GM21723 (cell line): ENCODE data around the gene GUCA2B.

ENCODE experiments used
- ATAC-seq: cut with Tn5 transposase; IDR thresholded peaks from one replicate; pipeline ENCODE4 v1.9.1; 2021; ENCODE audit warnings: mild to moderate bottlenecking, moderate library complexity; ENCODE audit not compliant: unreplicated experiment

The GUCA2B gene

GRCh38 chr1:42142894-42143675, 10.1 kb upstream of the GUCA2B start:
- no peak for ATAC-seq

DNA sequence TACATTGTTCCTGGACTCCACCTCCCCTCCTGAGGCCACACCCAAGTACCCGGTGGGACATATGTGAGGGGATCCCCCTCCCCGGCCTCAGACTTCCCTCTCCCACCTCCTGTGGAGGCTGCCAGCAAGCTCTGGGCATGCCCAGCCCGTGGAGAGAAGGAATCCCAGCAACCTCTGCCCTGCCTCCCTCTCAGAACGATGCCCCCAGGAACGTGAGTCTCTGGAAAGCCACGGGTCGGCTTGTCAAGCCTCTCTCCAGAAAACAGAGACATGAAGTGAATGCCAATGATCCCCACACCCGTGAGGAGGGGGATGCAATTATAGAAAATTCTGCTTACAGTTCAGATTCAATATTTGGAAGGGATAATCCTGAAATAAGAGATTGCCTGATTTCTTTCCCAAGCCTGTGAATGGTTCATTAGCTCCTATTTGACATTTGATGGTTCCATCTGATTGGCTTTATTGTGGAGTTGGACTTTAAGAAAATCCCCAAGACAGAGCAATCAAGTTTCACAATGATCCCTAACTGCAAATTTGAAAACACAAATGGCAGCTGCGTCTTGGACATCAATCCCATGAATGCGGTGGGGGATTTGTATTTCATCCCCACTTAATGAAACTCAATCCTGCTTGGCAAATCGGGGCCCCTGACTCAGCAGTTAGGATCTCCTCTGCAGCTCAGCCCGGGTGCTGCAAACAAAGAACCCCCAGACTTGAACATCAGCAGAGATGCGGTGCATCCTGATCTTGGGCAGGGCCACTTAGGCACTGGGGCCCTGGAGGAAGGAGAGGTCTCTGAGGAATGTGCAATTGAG, 9.1 kb upstream of the GUCA2B start:
- no peak for ATAC-seq

DNA sequence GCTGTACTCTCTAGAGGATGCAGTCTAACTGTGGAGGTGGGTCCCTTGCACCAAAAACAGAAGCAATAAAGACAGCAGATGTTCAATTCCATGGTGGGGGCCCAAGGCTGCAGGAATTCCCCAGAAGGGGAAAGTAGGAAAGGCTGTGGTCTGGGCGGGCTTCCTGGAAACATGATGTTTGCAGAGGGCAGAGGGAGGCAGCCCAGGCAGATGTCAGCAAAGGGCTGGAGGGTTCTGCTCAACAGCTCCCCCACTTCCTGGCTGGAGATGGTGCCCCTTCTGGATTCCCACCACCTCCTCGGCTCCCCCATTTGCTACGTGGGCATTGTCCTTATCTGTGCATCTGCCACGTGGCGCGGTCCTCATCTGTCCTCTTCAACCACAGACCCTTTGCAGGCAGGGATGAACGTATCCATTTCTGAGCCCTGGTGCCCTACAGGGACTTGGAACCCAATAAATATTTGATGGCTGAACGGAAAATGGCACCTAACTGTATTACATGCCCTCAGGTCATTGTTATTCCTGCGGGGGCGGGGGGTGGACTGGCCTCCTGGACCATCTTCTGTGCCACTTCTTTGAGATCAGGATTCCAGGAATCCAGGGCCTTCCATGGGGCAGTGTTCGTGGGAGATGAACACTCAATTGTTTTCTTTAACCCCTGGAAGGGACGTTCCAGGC, 8.4 kb upstream of the GUCA2B start:
- ATAC-seq = no peak

DNA sequence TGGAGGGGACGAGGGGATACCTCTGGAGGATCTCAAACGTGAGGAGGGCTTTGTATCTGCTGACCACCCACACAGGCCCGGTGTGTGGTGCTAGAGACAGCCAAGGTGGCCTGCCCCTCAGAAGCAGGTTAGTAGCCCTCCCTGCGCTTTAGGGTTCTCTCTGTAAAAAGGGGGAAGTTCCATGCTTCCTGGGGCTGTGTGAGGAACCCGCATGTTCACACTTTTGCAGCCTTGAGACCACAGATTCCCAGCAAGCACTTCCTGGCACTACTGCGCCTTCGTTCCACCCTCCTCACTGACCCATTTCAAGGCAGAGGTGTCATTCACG, 7.9 kb upstream of the GUCA2B start:
- no peak for ATAC-seq

- ATAC-seq = no peak
These were observed 7.2 kb upstream of the GUCA2B start for GRCh38 chr1:42145764-42146625.

- ATAC-seq = no peak
These were observed 6.4 kb upstream of the GUCA2B start for GRCh38 chr1:42146626-42147320.

DNA sequence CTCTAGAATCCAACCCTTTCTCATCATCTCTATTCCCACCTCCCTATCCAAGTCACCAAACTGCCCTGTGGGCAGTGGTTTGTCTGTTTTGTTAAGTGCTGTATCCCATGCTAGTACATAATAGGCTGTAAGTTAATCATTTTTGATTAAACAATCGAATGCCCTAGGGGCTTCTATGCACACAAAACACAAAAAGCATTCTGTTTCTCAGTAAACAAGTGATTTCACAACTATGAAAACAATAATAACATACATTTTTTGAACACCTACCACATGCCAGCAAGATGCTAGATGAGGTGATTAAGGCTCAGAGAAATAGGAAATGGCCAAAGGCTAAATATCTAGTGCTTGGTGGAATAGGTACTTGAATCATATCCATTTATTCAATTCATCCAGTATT, 5.0 kb upstream of the GUCA2B start:
- ATAC-seq = no peak

GRCh38 chr1:42150651-42151050, 2.6 kb upstream of the GUCA2B start:
- no peak for ATAC-seq

DNA sequence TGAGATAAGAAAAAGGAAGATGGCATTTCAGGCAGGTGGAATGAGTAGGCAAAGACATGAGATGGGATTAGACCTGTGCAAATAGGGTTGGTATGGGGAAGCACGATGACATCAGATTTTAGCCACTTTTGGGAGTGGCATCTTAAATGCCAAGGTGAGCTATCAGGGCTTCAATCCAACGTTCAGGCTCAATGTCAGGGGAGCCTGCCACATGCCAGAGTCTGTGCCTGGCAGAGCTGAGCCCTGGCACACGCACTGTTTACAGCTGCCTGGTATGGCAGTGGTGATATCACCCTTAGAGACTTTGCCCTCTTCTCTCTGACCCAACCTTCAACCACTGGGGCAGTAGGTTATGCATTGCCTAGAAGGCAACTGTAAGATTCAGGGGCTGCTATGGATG, 1.1 kb upstream of the GUCA2B start:
- ATAC-seq = no peak

- no peak for ATAC-seq
These were observed 414 bp downstream of the GUCA2B start for GRCh38 chr1:42153624-42154023.

DNA sequence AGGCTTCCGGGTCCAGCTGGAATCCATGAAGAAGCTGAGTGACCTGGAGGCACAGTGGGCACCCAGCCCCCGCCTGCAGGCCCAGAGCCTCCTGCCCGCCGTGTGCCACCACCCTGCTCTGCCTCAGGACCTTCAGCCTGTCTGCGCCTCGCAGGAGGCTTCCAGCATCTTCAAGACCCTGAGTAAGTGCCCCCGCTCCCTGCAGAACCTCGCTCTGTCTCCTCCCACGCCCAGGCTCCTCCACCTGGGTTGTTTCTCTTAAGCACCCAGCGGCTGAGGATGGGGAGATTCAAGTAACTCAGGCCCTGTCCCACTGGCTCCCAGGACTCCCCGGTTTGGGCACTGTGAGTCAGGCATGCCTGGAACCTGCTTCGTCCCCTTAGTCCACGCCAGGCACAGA, 1.5 kb downstream of the GUCA2B start:
- no peak for ATAC-seq

GRCh38 chr1:42155362-42155761, 2.2 kb downstream of the GUCA2B start:
- no peak for ATAC-seq

- ATAC-seq = no peak
These were observed 4.5 kb downstream of the GUCA2B start for GRCh38 chr1:42157667-42158066.

DNA sequence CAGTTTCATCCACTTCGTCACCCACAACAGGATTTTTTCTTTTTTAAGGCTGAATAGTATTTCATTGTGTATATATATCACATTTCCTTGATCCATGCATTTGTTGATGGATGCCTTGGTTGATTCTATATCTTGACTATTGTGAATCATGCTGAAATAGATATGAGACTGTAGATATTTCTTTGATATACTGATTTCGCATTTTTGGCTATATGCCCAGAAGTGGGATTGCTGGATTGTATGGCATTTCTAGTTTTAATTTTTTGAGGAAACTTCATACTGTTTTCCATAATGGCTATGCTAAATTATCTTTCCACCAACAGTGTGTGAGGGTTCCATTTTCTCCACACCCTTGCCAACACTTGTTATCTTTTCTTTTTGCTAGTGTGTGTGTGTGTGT, 5.0 kb downstream of the GUCA2B start:
- no peak for ATAC-seq

GRCh38 chr1:42162181-42162580, 9.0 kb downstream of the GUCA2B start:
- ATAC-seq = no peak

DNA sequence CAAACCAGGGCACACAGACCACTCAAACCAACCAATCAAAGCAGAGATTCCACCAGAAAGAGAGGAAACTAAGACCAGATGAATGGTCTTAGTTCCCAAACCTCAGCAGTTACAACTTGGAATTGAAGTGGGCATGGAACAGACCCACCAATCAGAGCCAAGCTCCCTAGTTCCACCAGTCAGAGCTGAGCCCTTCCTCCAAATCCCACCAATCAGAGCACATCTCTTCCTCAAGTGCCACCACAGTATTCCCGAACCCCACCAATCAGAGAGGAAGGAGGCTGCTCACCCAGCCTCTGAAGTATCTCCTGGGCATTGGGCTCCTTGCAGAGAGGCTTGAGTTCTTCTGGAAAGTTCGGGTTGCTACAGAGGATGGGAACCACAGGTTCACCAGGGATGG, 9.9 kb downstream of the GUCA2B start:
- no peak for ATAC-seq

GRCh38 chr1:42163536-42164503, 10.6 kb downstream of the GUCA2B start:
- no peak for ATAC-seq

GRCh38 chr1:42164551-42165420, 11.6 kb downstream of the GUCA2B start, which contains the start of gene GUCA2A:
Gene GUCA2A, minus strand, starts transcription at chr1:42164745. Its CDS starts 33 bp downstream, at chr1:42164712.
- no peak for ATAC-seq
